NCI-H226 (cell line): ENCODE measurements around the gene KLC3.

Source experiments
- DNase-seq: peaks from one replicate; pipeline ENCODE4 v3.0.0-alpha.2; 2015

Gene KLC3

DNA sequence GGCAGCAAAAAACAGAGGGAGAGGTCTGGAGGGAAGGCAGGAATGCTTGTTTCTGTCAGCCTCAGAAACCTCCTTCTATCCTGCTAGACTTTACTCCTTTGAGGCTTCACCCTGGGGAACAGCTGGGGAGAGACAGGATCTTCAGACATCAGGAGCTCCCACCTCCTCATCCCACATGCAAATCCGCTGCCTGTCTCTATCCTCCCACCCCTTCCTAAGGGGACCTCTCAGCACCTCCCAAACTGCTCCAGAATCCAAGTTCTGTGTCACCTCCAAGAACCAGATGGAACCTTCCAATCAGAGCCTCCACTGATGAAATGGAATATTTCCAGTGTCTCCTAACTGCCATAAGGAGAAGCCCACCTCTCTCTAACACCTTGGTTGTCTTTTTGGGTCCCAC, 39.6 kb downstream of the KLC3 start:
- DNase-seq = no peak

GRCh38 chr19:45382426-45382825, 41.9 kb downstream of the KLC3 start:
- DNase-seq = no peak

DNA sequence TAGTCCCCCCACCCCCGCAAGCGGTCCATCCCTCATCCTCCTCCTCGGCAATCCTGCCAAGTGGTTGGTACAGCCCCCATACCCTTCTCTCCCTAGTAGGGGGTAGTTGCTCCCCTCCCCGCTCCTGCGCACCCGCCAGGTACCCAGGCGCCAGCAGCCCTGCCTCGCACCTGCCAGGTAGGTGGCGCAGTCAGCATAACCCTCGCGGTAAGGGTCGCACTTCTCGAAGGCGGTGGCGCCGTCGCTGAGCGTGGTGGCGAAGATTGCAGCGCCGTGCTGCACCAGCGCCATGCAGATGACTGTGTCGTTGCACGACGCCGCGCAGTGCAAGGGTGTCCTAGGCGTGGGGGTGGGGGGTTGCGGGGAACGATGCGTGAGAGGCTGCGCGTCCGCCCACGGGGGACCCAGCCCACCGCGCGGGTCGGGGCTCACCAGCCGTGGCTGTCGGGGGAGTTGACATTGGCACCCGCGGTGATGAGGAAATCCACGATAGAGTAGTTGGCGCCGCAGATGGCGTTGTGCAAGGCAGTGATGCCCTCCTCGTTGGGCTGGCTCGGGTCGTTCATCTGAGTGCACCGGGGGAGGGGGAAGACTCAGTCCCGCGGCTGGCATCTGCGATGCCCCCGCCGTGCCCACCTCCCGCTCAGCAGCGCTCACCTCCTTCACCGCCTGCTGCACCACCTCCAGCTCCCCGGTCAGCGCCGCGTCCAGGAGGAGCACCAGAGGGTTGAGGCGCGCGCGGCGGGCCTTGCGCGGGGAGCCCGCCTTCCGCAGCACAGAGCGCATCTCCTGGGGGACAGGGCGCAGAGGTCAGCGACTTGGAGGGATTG, 45.1 kb downstream of the KLC3 start:
- no peak for DNase-seq

DNA sequence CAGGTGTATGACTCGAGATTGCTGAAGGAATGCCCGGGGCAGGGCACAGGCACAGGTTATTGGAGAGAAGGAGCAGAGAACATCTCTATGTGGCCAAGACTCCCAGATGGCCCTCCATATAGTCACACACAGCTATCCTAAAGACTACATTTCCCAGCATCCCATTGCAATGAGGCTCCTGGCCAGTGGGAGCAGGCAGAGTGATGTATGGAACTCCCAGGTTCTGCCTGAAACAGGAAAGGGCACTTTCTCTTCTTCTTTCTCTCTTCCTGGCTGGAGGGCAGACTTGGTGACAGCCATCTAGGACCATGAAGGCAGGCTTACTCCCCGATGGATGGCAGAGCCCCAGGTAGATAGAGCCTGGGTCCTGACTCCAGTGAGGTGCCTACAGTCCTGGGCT, 50.8 kb downstream of the KLC3 start:
- DNase-seq = peak; percentile 9

DNA sequence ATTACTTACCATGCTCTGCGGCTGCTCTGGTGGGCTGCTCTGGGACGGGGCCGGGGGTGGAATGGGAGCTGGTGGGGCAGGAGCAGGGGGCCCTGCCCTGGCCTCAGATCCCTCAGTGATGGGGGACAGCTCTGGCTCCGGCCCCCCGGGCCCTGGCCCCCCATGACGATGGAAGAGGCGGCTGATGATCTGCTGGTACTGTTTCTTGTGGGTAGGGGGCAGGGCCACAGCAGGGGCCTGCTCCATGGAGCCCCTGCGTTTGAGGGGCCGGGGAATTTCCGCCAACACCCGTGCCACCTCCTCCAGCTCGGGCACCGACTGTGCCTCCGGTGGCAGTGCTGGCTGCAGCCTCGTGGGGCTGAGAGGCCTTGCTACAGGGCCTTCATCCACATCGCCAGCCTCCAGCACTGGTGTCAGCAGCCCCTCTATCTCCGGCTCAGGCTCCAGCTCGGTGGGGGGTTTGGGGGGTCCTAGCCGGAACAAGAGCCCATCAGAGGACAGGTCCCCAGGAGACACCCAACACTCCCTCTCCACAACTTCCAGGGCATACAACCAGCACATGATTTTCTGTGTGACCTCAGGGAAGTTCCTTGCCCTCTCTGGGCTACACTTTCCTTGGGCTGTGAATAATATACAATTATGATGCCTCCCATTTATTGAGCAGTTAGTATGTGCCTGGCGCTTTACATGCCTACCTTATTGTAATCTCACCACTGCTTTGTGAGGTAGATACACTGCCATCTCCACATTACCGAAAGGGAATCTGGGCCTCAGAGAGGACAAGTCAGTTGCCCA, 51.5 kb downstream of the KLC3 start:
- no peak for DNase-seq

GRCh38 chr19:45395821-45396617, 55.5 kb downstream of the KLC3 start:
- no peak for DNase-seq

GRCh38 chr19:45400192-45400591, 59.6 kb downstream of the KLC3 start:
- no peak for DNase-seq
